Measurements from ENCODE around the gene ZSWIM8.
"Not testable (repeated sequence)": the region's sequence is repeated elsewhere in the genome, so short reads cannot be mapped to it uniquely, and the experiment has no call there.

DNA sequence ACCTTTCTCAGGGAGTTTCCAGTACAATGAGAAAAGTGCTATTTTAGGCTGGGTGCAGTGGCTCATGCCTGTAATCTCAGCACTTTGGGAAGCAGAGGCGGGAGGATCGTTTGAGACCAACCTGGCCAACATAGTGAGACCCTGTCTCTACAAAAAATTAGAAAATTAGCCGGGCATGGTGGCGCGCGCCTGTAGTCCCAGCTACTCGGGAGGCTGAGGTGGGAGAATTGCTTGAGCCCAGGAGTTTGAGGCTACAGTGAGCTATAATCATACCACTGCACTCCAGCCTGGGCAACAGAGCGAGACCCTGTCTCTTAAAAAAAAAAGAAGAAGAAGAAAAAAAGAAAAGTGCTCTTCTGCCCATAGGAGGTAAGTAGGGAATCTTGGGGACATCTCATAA is 10.6 kb downstream of the ZSWIM8 start:
- TF ChIP-seq, protein P1, sequence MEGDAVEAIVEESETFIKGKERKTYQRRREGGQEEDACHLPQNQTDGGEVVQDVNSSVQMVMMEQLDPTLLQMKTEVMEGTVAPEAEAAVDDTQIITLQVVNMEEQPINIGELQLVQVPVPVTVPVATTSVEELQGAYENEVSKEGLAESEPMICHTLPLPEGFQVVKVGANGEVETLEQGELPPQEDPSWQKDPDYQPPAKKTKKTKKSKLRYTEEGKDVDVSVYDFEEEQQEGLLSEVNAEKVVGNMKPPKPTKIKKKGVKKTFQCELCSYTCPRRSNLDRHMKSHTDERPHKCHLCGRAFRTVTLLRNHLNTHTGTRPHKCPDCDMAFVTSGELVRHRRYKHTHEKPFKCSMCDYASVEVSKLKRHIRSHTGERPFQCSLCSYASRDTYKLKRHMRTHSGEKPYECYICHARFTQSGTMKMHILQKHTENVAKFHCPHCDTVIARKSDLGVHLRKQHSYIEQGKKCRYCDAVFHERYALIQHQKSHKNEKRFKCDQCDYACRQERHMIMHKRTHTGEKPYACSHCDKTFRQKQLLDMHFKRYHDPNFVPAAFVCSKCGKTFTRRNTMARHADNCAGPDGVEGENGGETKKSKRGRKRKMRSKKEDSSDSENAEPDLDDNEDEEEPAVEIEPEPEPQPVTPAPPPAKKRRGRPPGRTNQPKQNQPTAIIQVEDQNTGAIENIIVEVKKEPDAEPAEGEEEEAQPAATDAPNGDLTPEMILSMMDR (IDR thresholded peaks at IDR 0.05): not testable (repeated sequence)
- TF ChIP-seq POLR2A (IDR thresholded peaks at IDR 0.05): not testable (repeated sequence)

Measured in testis (tissue), 2 donors.